HG03159 (cell line): ENCODE results near the gene TMEM181.
"Not testable (repeated sequence)": the region's sequence is repeated elsewhere in the genome, so short reads cannot be mapped to it uniquely, and the experiment has no call there.

ENCODE experiments used
- ATAC-seq: cut with Tn5 transposase; IDR thresholded peaks from one replicate; pipeline ENCODE4 v1.9.1; 2021; ENCODE audit warnings: mild to moderate bottlenecking, moderate library complexity; ENCODE audit not compliant: unreplicated experiment

Gene TMEM181

DNA sequence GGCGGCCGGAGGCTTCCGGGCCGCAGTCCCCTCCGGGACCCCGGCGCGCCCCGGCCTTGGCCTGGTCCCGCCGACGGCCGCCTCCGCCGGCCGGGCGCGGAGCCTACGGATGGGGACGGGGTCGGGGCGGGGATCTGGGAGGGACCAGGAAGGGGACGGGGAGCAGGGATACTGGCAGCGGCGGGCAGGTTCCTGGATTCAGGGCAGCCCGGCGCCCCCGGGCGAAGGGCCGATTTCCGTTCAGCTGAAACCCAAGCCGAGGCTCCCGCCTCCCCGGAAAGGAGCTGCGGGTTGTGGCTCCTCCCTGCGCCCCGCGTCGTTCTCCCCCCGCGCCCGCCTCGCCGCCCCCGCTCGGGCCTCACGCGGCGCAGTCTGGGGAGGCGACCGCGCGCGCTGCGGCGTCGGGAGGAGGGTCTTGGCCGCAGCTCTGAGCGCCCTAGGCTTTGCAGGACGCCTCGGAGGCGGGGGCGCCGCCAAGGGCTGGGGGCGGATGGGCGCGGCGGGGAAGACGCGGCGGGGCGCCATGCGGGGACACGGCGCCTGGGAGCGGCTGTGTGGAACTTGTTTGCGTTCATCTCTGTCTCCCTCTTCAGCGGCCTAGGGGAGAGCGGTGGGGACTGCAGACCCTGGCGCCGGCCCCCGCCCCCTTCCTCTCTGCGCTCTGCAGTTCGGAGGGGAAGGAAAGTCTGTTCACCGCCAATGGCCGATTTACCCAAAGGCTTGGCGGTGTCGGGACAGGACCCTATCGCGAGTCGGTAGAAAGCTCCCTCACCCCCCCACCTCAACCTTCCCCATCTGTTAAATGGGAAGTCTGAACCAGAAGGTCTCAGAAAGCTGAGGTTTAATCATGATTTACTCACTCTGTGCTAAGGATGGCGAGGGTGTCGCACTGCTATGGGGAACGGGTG, 22.7 kb upstream of the TMEM181 start:
- ATAC-seq = no peak

DNA sequence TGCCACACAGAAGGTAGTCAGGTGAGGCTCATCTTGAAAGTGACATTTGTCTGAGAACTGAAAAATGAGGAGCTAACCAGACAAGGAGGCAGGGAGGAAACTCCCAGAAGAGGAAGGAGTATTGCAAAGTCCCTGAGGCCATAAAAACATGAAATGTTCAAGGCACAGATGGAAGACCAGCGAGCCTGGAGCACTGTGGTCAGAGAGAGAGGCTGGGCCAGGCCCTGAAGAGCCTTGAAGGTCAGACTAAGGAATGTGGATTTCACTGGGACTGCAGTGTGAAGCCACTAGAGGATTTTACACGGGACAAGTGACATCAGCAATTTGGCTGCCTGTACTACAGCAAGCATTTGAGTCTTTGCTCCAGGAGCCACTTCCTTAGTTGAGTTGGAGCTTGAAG, 21.1 kb upstream of the TMEM181 start:
- ATAC-seq = no peak

DNA sequence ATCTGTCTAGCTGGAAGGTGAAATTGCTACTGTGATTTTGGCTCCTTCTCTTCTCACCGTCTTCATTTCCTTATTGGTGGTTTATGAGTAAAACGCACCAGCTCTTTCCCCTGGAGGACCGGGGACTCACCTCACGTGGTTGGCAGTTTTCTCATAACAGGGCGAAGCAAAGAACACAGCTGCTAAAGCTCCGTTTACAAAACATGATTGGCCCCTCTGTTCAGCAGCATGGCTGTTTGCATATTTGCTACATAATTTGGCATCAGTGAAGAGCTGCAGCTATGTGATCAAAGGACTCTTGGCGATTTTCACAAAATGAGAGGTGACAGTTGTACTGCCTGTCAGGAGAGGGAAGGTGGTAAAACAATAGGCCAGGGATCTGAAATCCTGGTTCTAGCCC, 20.5 kb upstream of the TMEM181 start:
- no peak for ATAC-seq

DNA sequence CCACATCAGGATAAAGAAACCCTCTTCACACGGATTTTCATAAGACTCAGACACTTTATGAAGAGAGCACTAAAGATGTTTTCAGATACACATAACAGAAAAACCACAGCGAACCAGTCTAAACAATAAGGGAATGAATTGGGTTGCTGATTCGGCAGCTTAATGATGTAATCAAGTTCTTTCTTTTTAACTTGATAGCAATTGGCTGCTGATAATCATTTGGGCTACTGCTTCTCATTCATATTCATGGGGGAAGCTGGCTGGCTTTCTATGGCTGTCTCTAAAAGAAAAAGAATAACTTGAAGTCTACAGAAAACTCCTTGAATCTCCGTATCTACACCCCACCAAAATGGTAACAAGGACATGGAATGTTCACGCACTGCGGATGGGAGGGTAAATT, 20.0 kb upstream of the TMEM181 start:
- no peak for ATAC-seq

DNA sequence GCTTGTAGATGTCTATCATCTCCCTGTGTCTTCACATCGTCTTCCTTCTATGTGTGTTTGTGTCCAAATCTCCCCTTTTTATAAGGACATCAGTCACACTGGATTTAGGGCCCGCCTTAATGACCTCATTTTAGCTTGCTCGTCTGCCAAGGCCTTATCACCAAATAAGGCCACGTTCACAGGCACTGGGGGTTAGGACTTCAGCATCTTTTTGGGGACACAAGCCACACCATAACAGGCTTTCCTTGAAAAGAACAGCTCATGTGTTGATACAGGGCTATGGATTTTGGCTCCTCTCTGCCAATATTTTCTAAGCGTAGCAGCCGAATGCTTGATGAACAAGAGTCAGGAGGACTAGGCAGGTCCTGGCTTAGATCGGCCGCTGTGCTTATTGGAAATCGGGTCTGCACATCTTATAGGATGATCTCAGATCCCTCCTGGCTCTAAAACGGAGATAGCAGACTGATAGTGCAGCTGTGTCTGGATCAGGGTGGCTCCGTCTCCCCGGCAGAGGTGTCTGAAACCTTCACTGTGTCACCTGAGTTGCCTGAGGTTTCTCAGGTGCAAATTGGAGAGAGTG, 16.2 kb upstream of the TMEM181 start:
- no peak for ATAC-seq

DNA sequence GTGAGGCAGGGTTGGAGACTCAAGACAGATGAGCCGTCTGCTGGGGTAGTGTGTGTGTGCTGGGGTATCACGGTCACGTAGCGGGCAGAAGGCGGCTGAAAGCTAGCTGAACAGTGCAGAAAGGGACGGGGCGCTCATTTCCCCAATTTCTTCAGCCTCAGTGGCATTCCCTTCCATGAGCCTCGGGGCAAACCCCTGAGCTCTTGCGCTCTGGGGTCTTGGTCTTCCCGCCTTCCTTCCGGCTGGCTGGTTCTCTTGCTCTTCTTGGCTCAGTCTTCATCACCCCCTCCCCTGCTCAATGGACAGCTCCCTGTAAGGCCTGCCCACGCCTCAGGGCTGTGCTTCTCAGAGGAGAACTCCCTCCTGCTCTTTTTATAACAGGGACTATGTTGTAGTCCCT, 15.5 kb upstream of the TMEM181 start:
- ATAC-seq = no peak

DNA sequence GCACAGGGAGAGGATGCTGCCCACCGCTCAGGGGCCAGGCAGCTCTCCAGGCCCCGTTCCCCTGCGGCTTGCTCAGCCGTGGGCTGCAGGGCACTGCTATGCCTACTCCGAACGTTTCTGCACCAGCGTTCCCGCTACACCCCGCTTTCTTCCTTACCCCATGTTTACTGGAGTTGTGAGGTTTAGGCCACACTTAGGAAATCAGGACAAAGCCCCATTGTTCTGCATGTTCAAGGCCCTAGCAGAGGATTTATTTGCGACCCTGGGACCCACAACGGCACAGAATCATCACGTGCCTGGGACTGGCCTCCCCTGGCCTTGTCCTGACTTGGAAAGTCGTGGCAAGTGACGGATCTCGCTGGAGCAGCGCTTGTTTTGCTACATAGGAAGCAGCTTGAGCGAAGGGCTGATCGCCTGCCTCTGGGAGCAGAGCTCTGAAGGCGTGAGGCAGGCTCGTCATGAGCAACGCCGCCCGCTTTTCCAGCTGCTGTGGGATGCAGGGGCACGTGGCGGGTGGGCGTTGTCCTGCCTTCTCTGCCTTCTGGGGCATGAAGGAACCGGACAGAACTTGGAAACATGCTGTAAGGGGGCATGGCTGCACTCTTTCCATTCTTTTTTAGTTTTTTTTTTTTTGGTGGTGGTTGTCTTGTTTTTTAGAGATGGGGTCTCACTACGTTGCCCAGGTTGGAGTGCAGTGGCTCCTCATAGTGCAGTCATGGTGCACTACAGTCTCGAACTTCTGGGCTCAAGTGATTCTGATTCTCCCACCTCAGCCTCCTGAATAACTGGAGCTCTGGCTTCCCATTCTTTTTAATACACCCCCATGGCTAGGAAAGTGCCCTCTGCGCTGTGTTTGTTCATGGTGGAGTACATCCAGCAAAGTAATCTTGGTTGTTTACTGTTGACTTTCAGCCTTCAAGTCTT, 14.6 kb upstream of the TMEM181 start:
- ATAC-seq = no peak

DNA sequence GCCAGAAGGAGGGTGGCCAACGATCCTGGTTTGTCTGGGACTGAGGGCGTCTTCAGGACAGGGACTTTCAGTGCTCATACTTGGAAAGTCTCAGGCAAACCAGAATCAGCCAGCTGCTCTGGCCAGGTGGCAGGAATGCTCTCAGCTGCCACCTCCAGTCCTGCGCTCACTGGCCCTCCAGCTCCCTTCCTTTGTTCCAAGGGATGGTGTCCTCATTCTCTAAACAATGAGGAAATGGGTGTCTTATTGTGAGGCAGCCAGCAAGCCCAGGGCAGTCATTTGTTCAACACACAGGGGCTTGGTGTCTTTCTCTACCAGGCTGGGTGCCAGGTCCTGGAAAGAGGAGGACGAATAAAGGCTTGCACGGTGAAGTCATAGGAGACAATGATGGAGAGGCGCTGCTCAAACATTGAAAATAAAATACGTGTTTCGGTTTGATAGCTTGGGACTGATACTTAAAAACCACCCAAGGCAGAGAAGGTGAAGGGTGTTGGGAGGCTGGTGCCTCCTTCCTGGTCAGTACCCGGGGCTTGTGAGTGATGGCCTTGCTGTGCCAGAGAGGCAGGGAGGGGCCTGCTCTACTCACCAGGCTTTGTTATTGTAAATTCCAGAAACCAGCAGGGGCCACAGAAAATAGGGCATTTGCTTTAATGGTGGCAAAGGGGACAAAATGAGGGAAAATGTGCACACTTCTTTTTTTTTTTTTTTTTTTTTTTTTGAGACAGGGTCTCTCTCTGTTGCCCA, 11.3 kb upstream of the TMEM181 start:
- no peak for ATAC-seq

DNA sequence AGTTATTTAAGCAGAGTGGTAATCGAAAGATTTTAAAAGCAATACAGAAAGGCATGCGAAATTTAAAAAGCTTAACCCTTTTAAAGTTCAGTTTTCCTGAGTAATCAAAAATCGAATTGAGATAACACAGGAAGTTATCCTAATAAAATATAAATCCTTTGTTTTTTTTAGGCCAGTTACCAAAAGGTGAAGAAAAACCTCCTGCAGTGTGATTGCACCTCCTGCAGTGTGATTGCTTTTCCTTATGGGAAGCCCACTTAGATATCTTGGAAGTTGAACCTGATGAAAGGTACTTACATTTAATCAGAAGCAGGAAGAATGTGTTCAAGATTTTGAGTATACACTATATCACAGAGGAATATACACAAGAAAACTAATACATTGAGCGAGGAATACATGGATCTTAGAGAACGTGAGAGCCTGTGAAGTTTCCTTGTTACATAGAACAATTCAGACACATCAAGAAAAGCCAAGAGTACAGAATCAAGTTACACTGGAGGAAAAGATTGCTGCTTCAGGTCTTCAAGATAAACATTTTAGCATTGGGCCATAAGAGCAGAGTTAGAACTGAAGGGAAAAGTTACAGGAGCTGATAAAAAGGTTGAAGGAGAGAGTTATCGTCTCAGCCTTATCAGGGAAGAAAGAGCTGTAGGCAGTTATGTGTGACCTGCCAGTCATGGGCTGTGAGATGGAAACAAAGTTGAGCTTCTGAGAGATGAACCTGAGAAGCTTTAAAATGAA, 7.7 kb upstream of the TMEM181 start:
- ATAC-seq = no peak

DNA sequence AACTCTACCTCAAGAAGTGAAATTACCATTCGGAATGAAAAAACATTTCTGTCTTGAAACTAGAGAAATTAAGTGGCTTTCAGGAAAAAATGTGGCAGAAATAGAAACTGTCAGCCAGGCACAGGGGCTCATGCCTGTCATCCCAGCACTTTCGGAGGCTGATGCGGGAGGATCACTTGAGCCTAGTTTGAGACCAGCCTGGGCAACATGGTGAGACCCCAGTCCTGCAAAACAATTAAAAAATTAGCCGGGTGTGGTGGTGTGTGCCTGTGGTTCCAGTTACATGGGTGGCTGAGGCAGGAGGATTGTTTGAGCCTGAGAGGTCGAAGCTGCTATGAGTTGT, 7.1 kb upstream of the TMEM181 start:
- ATAC-seq = no peak

DNA sequence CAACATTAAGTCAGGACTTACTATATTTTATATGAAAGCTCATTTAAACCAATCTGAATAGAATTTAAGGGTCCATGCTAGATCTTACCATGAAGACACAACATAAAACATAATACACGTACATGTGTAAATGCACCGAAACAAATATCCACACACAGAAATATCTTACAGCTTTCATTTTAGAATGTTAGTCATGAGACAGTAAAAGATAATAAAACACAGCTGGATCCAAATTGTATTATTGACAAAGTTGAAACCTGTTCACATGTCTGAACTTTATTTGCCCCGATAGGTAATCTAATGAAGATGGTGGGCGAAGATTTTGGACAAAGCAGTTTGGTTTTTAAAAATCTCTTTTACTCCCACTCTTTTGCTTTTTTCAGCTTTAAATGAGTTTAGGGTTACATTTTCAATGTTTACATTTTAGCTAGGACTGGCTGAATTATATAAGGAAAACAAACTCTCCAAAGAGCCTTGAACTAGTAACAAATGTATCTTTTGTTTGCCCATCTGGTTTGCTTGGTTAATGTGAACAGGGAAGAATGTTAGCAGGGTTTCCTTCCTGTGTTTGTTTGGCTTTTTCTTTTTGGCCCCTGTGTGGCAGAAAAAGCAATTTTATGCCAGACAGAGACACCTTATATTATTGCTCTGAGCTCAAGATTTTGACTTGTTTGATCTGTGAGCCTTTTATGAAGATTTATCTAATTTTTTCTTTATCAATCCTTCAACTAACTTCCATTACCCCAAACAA, 5.1 kb upstream of the TMEM181 start:
- no peak for ATAC-seq

DNA sequence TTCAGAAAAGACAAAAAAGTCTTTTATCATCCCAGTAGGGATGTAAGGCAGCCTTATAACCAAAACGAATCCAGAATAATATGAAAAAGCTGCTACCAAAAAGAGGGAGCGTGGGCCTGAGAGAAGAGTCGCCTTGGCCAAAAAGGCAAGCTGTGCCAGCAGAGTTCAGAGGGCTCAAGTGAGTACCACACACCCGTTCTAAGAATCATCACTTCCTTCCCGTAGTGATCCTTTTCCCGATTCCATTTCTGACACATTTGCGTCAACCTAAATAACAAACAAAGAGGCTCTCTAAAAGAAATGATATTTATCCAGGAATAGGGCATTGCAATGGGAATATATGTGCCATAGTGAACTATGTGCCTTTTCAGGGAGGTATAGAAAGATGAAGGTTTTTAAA, 3.8 kb upstream of the TMEM181 start:
- no peak for ATAC-seq

DNA sequence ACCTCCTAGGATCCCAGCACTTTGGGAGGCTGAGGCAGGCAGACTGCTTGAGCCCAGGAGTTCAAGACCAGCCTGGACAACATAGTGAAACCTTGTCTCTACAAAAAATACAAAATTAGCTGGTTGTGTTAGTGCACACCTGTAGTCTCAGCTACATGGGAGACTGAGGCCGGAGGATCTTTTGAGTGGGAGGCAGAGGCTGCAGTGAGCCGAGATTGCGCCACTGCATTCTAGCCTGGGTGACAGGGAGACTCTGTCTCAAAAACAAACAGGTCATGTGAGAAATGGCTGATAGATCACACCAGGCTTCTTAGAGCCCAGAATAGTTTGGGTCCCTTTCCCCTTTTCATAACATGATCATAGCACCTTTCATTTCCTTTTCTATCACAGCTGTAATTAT, 2.8 kb upstream of the TMEM181 start:
- not testable (repeated sequence) for ATAC-seq

DNA sequence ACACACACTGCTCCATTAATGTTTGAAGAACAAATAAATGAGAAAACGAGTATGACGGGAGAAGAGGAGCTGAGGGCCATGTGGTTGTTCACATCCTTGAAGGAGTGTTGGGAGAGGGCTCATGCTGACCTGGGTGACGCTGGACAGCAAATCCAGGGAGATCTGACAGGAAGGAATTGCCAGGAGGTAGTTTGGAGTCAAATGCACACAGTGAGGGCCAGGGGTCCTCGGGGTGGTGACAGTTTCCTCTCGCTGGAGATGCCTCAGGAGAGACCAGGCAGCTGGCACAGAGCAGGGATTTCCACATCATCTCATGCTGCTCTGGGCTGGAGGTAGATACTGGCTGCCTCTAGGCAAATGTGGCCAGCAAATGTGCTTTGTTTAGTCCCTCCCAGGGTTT, 2.0 kb upstream of the TMEM181 start:
- no peak for ATAC-seq

DNA sequence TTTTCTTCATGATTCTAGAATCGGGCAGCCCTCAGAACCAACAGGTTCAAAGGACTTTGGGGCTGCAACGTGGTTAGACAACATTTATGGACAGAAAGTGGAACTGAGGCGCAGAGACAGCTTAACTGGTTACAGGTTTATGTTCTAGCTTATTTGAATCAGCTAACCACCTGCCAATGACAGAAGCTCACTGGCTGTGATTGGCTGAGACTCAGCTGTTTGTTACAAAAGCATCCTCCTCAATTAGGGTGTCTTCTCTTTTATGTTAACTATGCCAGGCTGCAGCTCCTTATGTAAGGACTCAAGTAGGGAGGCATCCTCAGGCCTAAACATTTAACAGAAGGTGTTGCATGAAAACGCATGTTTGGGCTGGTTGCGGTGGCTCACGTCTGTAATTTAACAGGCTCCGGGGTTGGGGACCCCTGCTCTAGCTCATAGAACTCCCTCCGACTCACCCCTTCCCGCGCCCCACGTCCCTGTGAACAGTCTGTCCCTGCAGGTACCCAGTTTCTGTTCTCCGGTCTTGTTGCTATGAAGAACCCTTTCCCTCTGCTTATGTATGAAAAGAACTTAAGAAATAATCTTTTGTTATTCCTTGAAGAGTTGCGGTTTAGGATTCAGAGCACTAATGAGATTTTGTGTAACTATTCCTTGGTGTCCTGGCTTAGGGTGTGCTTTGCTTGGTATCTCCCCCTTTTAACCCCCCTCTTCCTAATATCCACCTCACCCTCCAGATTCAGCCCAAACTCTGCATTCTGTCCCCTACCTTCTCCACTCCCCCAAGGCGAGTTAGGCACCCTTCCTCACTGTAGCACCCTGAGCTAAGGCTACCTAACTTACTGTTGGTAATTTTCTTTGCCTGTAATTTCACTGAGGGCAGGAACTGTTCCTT, 1.2 kb upstream of the TMEM181 start:
- no peak for ATAC-seq

DNA sequence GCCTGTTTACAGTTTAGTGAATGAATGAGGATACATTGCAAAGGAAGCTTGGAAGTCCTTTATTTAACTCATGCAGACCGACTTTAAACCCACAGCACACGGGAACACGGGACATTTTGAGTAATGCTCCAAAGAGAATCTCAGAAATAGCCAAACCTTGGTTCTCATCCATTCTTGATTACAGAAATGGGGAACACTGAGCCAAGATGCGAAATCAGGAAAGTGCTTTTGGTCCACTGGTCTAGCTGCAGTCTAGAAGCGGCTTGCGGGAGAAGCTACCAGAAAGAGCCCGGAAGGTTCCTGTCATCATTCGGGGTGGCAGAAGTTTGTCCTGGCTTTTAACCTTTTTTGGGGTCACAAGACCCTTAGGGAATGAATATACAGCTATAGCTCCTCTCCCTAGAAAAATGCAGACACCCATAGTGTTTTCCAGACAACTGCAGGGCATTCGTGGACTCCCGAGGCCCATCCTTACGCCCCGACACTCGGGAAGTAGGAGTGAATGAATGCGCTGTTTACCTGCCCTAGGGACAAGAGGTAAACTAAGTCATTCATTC, 475 bp upstream of the TMEM181 start:
- ATAC-seq = no peak

DNA sequence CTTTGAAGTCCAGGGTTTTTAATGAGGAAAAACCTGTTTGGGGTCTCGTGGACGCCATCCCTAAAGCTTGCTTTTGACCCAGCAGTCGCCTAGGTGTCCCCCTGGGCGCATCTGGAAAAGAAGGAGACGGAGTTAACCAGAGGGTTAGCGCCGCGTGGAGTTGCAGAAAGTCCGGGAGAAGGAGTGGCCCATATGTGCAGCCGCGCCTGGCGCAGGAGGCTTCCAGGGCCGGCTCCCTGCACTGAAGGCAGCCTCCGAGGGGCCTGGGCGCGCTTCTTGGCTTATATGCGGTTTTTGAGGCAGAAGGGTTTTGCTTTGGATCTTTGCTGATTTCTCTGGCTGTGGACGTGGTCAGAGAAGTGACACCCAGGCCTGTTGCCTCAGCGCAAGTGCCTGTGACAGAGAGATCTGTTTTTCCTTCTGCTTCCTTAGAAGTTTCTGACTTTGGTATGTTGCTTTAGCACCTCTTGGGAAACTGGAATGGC, 987 bp downstream of the TMEM181 start:
- ATAC-seq = no peak

DNA sequence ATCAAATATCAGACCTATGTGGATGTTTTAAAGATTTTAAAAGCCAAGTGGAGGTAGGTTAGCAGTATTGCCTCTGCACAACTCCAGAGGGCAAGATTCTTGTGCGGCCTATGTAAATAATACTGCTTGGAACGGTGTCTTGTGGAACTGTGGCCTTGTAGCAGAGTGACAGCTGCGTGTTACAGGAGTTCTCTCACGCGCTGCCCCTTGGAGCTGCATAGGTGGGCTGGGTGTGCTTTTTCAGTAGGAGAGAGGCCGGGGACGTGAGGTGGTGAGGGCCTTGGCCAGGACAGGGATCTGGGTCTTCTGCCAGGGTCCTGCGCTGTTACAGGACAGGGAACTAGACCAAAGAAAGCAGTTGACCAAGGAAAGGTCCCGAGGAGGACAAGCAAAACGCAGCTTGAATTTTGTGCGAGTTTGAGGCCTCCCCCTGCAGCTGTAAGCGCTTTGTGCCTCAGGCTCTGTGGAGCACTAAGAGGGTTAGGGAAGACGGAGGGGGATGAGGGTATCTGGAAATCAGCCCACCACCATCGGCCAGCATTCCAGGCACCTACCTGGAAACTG, 1.5 kb downstream of the TMEM181 start:
- ATAC-seq = no peak
